Mammary epithelial cell (primary cell): ENCODE measurements around the gene PIK3AP1.

ENCODE experiments used
- CTCF ChIP-seq, 2 donors: IDR thresholded peaks in 1 of 2; conservative IDR thresholded peaks in 1 of 2; 2 replicates each; pipeline ENCODE4 v1.5.1; 2011 to 2012; ENCODE audit warnings: inconsistent platforms in 2 of 2, low read length in 2 of 2, mild to moderate bottlenecking in 2 of 2, control low read depth in 1 of 2, low read depth in 1 of 2; ENCODE audit not compliant: insufficient read depth in 1 of 2; ENCODE audit errors: extremely low read depth in 1 of 2
- EZH2 ChIP-seq: IDR thresholded peaks from 2 replicates; pipeline ENCODE4 v1.6.1; 2012; ENCODE audit warnings: low read length, inconsistent platforms, borderline replicate concordance

- TF ChIP-seq EZH2 (no peak), CTCF (conservative IDR thresholded peaks at IDR 0.05 in 1 of 2, IDR thresholded peaks at IDR 0.05 in 1 of 2; ENCODE audit: extremely low read depth in 1 of 2, insufficient read depth in 1 of 2, low read depth in 1 of 2, low read length in 2 of 2) (no peak)
Measured at GRCh38 chr10:96613576-96613975, 106.7 kb downstream of the PIK3AP1 start.
